Measurements from ENCODE around the gene ANKUB1. TPM values are rescaled to one million over a fixed set of nuclear protein-coding genes. Genes with fewer than 3 reads are reported as not detected.

The ANKUB1 gene
- total and polyA plus RNA-seq, 9 of the 15 experiments (the other 6 are each of a cell fraction or from before 2014, with no cell fraction given) = not detected

DNA sequence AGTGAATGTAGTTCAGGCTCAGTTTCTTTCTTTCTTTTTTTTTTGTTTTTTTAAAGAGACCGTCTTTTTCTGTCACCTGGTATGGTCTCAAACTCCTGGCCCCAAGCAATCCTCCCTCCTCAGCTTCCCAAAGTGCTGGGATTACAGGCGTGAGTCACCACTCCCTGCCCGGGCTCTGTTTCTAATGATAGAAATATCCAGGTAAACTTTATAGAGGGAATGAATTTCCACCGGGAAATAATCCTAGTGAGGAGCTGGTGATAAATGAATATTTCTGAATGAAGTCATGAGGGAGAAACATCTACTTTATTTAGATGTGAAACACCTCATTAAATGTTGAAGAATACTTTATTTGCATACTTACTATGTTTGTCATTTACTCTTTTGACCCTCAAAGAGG, 27.8 kb upstream of the ANKUB1 start:
- intact Hi-C loops (cut with micrococcal nuclease) = no loop called here
- Histone ChIP-seq H2AFZ (ENCODE audit: low read depth, low read length) (no peak overlapping the region), H3K36me3 (ENCODE audit: control insufficient read depth, insufficient read depth, low read length) (no peaks in the 10 kb centered on the region), H3K79me2 (ENCODE audit: control insufficient read depth, insufficient read depth, low read length) (peaks cover 13% of the 10 kb centered on the region; the same call in 2 of the 3 replicates), H3K9me3 (replicated peaks; ENCODE audit: control insufficient read depth, insufficient read depth, low read depth, low read length) (no peaks in the 10 kb centered on the region), H3K27ac (ENCODE audit: extremely low read depth, low read depth, low read length) (no peak overlapping the region), H3K4me1 (replicated peaks in 1 of 2; ENCODE audit: control insufficient read depth in 2 of 2, insufficient read depth in 2 of 2, low read length in 2 of 2) (no peaks in the 10 kb centered on the region; a peak in 1 of 5 replicates), H3K27me3 (ENCODE audit: control insufficient read depth in 2 of 2, insufficient read depth in 2 of 2, low read length in 2 of 2) (no peaks in the 10 kb centered on the region), H3K4me3 (no peak overlapping the region), H3K9ac (ENCODE audit: insufficient read depth in 1 of 2, low read depth in 2 of 2, low read length in 2 of 2) (no peak overlapping the region), H3K4me2 (ENCODE audit: insufficient read depth, low read length) (no peak overlapping the region), H4K20me1 (replicated peaks; ENCODE audit: control insufficient read depth, insufficient read depth, low read length) (no peaks in the 10 kb centered on the region), H3K9me1 (ENCODE audit: control insufficient read depth, insufficient read depth, low read length) (no peaks in the 10 kb centered on the region)
- ATAC-seq (no peak), FAIRE-seq (no peak), DNase-seq (ENCODE audit: extremely low read depth in 1 of 4, low spot score in 3 of 4) (no peak)
- ChIA-PET POLR2A (interaction anchor here (0.6 to 1.5 kb wide), 3 partner anchors 12 to 177 kb away, joined by 3 to 4 read pairs (median 3); no protein-coding TSS in a partner anchor), CTCF (ENCODE audit: low intra/inter-chr PET ratio) (no interaction called here)
- in situ Hi-C loops (cut with MboI) = no loop called here
- BruUV-seq (replicated peaks) = no TSS peak
- 19% methylated on average over 4 of the region's 4 CpGs for WGBS (ENCODE audit: insufficient coverage, low coverage, missing lambda C conversion rate)
- TF ChIP-seq CHCHD3 (CRISPR knock-in tag; IDR thresholded peaks at IDR 0.05) (no peak), FOXK2 (conservative IDR thresholded peaks at IDR 0.05 in 1 of 2, IDR thresholded peaks at IDR 0.05 in 1 of 2; ENCODE audit: low read depth in 2 of 2) (no peak), SETDB1 (IDR thresholded peaks at IDR 0.05; ENCODE audit: low read length) (no peak), DIDO1 (tag; IDR thresholded peaks at IDR 0.05; ENCODE audit: low read depth) (no peak), ZNF507 (tag; conservative IDR thresholded peaks at IDR 0.05) (no peak), STAG1 (CRISPR knock-in tag; IDR thresholded peaks at IDR 0.05; ENCODE audit: borderline replicate concordance) (no peak), ZNF518B (CRISPR knock-in tag; IDR thresholded peaks at IDR 0.05) (no peak), GTF2A2 (tag; IDR thresholded peaks at IDR 0.05) (no peak), ZBTB1 (CRISPR knock-in tag; IDR thresholded peaks at IDR 0.05; ENCODE audit: borderline replicate concordance, low read depth) (no peak), ATF7 (IDR thresholded peaks at IDR 0.05) (no peak), CBFB (CRISPR knock-in tag; IDR thresholded peaks at IDR 0.05) (no peak)
- TF ChIP-seq, protein P1, sequence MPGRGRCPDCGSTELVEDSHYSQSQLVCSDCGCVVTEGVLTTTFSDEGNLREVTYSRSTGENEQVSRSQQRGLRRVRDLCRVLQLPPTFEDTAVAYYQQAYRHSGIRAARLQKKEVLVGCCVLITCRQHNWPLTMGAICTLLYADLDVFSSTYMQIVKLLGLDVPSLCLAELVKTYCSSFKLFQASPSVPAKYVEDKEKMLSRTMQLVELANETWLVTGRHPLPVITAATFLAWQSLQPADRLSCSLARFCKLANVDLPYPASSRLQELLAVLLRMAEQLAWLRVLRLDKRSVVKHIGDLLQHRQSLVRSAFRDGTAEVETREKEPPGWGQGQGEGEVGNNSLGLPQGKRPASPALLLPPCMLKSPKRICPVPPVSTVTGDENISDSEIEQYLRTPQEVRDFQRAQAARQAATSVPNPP (IDR thresholded peaks at IDR 0.05; ENCODE audit: borderline replicate concordance, insufficient read depth, insufficient read length) = no peak
- TF ChIP-seq, protein P2, sequence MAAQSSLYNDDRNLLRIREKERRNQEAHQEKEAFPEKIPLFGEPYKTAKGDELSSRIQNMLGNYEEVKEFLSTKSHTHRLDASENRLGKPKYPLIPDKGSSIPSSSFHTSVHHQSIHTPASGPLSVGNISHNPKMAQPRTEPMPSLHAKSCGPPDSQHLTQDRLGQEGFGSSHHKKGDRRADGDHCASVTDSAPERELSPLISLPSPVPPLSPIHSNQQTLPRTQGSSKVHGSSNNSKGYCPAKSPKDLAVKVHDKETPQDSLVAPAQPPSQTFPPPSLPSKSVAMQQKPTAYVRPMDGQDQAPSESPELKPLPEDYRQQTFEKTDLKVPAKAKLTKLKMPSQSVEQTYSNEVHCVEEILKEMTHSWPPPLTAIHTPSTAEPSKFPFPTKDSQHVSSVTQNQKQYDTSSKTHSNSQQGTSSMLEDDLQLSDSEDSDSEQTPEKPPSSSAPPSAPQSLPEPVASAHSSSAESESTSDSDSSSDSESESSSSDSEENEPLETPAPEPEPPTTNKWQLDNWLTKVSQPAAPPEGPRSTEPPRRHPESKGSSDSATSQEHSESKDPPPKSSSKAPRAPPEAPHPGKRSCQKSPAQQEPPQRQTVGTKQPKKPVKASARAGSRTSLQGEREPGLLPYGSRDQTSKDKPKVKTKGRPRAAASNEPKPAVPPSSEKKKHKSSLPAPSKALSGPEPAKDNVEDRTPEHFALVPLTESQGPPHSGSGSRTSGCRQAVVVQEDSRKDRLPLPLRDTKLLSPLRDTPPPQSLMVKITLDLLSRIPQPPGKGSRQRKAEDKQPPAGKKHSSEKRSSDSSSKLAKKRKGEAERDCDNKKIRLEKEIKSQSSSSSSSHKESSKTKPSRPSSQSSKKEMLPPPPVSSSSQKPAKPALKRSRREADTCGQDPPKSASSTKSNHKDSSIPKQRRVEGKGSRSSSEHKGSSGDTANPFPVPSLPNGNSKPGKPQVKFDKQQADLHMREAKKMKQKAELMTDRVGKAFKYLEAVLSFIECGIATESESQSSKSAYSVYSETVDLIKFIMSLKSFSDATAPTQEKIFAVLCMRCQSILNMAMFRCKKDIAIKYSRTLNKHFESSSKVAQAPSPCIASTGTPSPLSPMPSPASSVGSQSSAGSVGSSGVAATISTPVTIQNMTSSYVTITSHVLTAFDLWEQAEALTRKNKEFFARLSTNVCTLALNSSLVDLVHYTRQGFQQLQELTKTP (IDR thresholded peaks at IDR 0.05; ENCODE audit: low read depth in 1 of 2, partially characterized antibody in 2 of 2) = no peak
